ENCODE data around the gene ADAM12.

Gene ADAM12

GRCh38 chr10:126006264-126006663, 382.0 kb downstream of the ADAM12 start (continued):
- no peak for TF ChIP-seq REST (tag by site-specific recombination; IDR thresholded peaks at IDR 0.05)

GRCh38 chr10:126004752-126005151, 383.5 kb downstream of the ADAM12 start:
- POLR2A ChIA-PET = no interaction called here
- Histone ChIP-seq H3K27ac (ENCODE audit: extremely low read depth, low read depth, low read length) (no peak overlapping the region), H3K36me3 (ENCODE audit: control insufficient read depth in 2 of 2, insufficient read depth in 1 of 2, low read length in 2 of 2) (no peaks in the 10 kb centered on the region), H3K4me1 (ENCODE audit: control insufficient read depth, insufficient read depth, low read length) (no peaks in the 10 kb centered on the region), H3K9me3 (ENCODE audit: control insufficient read depth, insufficient read depth, low read depth, low read length) (no peaks in the 10 kb centered on the region), H3K4me3 (ENCODE audit: low read depth, low read length) (no peak overlapping the region)
- CTCF ChIA-PET = interaction anchor here (0.6 kb wide), 1 partner anchor 28 kb away, joined by 3 read pairs; no protein-coding TSS in a partner anchor
- no peak for TF ChIP-seq ZNF311 (tag by site-specific recombination; IDR thresholded peaks at IDR 0.05; ENCODE audit: borderline replicate concordance)
- TF ChIP-seq ZNF621 (tag by site-specific recombination; IDR thresholded peaks at IDR 0.05) = no peak
- no peak for TF ChIP-seq ZNF701 (tag by site-specific recombination; IDR thresholded peaks at IDR 0.05)

- TF ChIP-seq ZNF324 (tag by site-specific recombination; IDR thresholded peaks at IDR 0.05) = no peak
- TF ChIP-seq ZNF341 (tag by site-specific recombination; IDR thresholded peaks at IDR 0.05; ENCODE audit: low read depth) = peak; percentile 63
- no peak for TF ChIP-seq ZNF148 (tag by site-specific recombination; IDR thresholded peaks at IDR 0.05; ENCODE audit: borderline replicate concordance)
- no peak for TF ChIP-seq ZNF146 (tag by site-specific recombination; IDR thresholded peaks at IDR 0.05)
- no peak for TF ChIP-seq ZBTB20 (tag by site-specific recombination; IDR thresholded peaks at IDR 0.05)
- TF ChIP-seq OVOL3 (tag by site-specific recombination; IDR thresholded peaks at IDR 0.05) = no peak
- no peak for TF ChIP-seq KLF16 (tag by site-specific recombination; IDR thresholded peaks at IDR 0.05)
- no peak for TF ChIP-seq ZNF514 (tag by site-specific recombination; IDR thresholded peaks at IDR 0.05)
- no peak for TF ChIP-seq ZNF510 (tag by site-specific recombination; IDR thresholded peaks at IDR 0.05; ENCODE audit: insufficient replicate concordance)
- TF ChIP-seq ZIC2 (tag by site-specific recombination; IDR thresholded peaks at IDR 0.05) = peak; percentile 38
- 0 out of 2 replicates have a peak, but pooled peaks have one; percentile 36 for TF ChIP-seq ZBTB17 (tag by site-specific recombination; IDR thresholded peaks at IDR 0.05)
- TF ChIP-seq ZNF530 (tag by site-specific recombination; IDR thresholded peaks at IDR 0.05; ENCODE audit: low read depth) = no peak
- TF ChIP-seq KLF1 (tag by site-specific recombination; IDR thresholded peaks at IDR 0.05) = no peak
- no peak for TF ChIP-seq ZNF843 (tag by site-specific recombination; IDR thresholded peaks at IDR 0.05)
- TF ChIP-seq ZNF426 (tag by site-specific recombination; IDR thresholded peaks at IDR 0.05) = no peak
- TF ChIP-seq ZNF692 (tag by site-specific recombination; IDR thresholded peaks at IDR 0.05) = no peak
- peak; percentile 45; the same call in 1 of the 2 replicates for TF ChIP-seq ZNF449 (tag by site-specific recombination; IDR thresholded peaks at IDR 0.05)
- TF ChIP-seq GLIS1 (tag by site-specific recombination; IDR thresholded peaks at IDR 0.05) = 0 out of 2 replicates have a peak, but pooled peaks have one; percentile 16
- Histone ChIP-seq H3K36me3 (ENCODE audit: control insufficient read depth in 2 of 2, insufficient read depth in 1 of 2, low read length in 2 of 2) (no peaks in the 10 kb centered on the region), H3K9me3 (ENCODE audit: control insufficient read depth, insufficient read depth, low read depth, low read length) (no peaks in the 10 kb centered on the region), H3K27ac (ENCODE audit: extremely low read depth, low read depth, low read length) (no peak overlapping the region), H3K4me1 (ENCODE audit: control insufficient read depth, insufficient read depth, low read length) (no peaks in the 10 kb centered on the region), H3K4me3 (ENCODE audit: low read depth, low read length) (no peak overlapping the region)
- POLR2A ChIA-PET = no interaction called here
- CTCF ChIA-PET = interaction anchor here (0.7 kb wide), 1 partner anchor 668 kb away, joined by 3 read pairs; no protein-coding TSS in a partner anchor
Observed at GRCh38 chr10:126001576-126001975, 386.7 kb downstream of the ADAM12 start.
